HepG2 (cell line): Measurements from ENCODE around the gene KRTAP5-4.

Experiments
- CEBPB ChIP-seq: IDR thresholded peaks from 2 replicates; pipeline ENCODE4 v1.6.1; 2011; ENCODE audit warnings: low read depth, low read length, improper control_type of control experiment, borderline replicate concordance
- CEBPG ChIP-seq: IDR thresholded peaks from 2 replicates; pipeline ENCODE4 v1.6.1; 2016
- CTCF ChIP-seq: sonication (generic); formaldehyde crosslinking; IDR thresholded peaks from 2 replicates; pipeline ENCODE4 v1.5.0; 2020; ENCODE audit warnings: mild to moderate bottlenecking, missing genetic modification reagents, moderate library complexity
- EZH2 ChIP-seq: conservative IDR thresholded peaks from 2 replicates; pipeline ENCODE4 v1.6.1; 2012; ENCODE audit warnings: mild to moderate bottlenecking, low read depth, low read length, moderate library complexity
- GLI4 ChIP-seq: sonication (generic); formaldehyde crosslinking; IDR thresholded peaks from 2 replicates; pipeline ENCODE4 v1.5.1; 2020; ENCODE audit warnings: missing genetic modification reagents, mild to moderate bottlenecking, moderate library complexity, borderline replicate concordance
- MIER2 ChIP-seq: IDR thresholded peaks from 2 replicates; pipeline ENCODE4 v1.6.1; 2016; ENCODE audit warnings: missing biosample characterization, missing genetic modification reagents
- NFIC ChIP-seq: IDR thresholded peaks from 2 replicates; pipeline ENCODE4 v1.6.1; 2012; ENCODE audit warnings: mild to moderate bottlenecking, low read length, inconsistent platforms
- SALL1 ChIP-seq: sonication (generic); formaldehyde crosslinking; IDR thresholded peaks from 2 replicates; pipeline ENCODE4 v1.8.0; 2022; ENCODE audit warnings: mild to moderate bottlenecking, missing genetic modification reagents
- STAT5B ChIP-seq: sonication (generic); formaldehyde crosslinking; IDR thresholded peaks from 2 replicates; pipeline ENCODE4 v1.4.0; 2020; ENCODE audit warnings: missing genetic modification reagents
- ZFX ChIP-seq: sonication (generic); formaldehyde crosslinking; IDR thresholded peaks from 2 replicates; pipeline ENCODE4 v1.4.0; 2020; ENCODE audit warnings: mild to moderate bottlenecking, low read depth, missing genetic modification reagents, moderate library complexity
- ZNF121 ChIP-seq: sonication (generic); formaldehyde crosslinking; IDR thresholded peaks from 2 replicates; pipeline ENCODE4 v1.5.0; 2020; ENCODE audit warnings: mild to moderate bottlenecking, missing genetic modification reagents
- ZNF383 ChIP-seq: sonication (generic); formaldehyde crosslinking; IDR thresholded peaks from 2 replicates; pipeline ENCODE4 v1.4.0; 2020; ENCODE audit warnings: missing genetic modification reagents, mild to moderate bottlenecking, borderline replicate concordance
- ZNF615 ChIP-seq: sonication (generic); formaldehyde crosslinking; IDR thresholded peaks from 2 replicates; pipeline ENCODE4 v1.5.0; 2020; ENCODE audit warnings: mild to moderate bottlenecking, missing genetic modification reagents, borderline replicate concordance
- ZNF878 ChIP-seq: sonication (generic); formaldehyde crosslinking; IDR thresholded peaks from 2 replicates; pipeline ENCODE4 v1.8.1; 2023; ENCODE audit warnings: mild to moderate bottlenecking, missing genetic modification reagents, moderate library complexity

GRCh38 chr11:1624621-1625020 is 2.7 kb upstream of the KRTAP5-4 start:
- TF ChIP-seq EZH2 (no peak), STAT5B (CRISPR knock-in tag) (no peak), ZNF121 (CRISPR knock-in tag) (no peak), CTCF (CRISPR knock-in tag) (no peak), CEBPB (no peak), MIER2 (CRISPR knock-in tag) (no peak), ZFX (no peak), NFIC (no peak), ZNF615 (CRISPR knock-in tag) (no peak), ZNF878 (CRISPR knock-in tag) (no peak), GLI4 (no peak), CEBPG (no peak), ZNF383 (CRISPR knock-in tag) (no peak), SALL1 (CRISPR knock-in tag) (no peak)
